Body of pancreas (tissue), 4 donors: Measurements from ENCODE around the gene ANAPC5.

Source experiments
- CTCF ChIP-seq, 7 experiments: fragments of 450-650 bp in 4 of 7; fragments of 200-600 bp in 3 of 7; sonication (generic) in 3 of 7; IDR thresholded peaks; one replicate each; pipeline ENCODE4 v1.5.1; 2016 to 2019; ENCODE audit warnings: antibody characterized with exemption in 7 of 7
- POLR2A ChIP-seq, 3 donors: fragments of 450-650 bp; IDR thresholded peaks; one replicate each; pipeline ENCODE4 v1.6.1; 2016; ENCODE audit warnings: antibody characterized with exemption in 3 of 3, mild to moderate bottlenecking in 2 of 3

- TF ChIP-seq CTCF (IDR thresholded peaks at IDR 0.05) (no peak), POLR2A (IDR thresholded peaks at IDR 0.05) (no peak)
These were observed 78.0 kb downstream of the ANAPC5 start for GRCh38 chr12:121274036-121274763.
